Measurements from ENCODE around the gene DPP7.

Gene DPP7

DNA sequence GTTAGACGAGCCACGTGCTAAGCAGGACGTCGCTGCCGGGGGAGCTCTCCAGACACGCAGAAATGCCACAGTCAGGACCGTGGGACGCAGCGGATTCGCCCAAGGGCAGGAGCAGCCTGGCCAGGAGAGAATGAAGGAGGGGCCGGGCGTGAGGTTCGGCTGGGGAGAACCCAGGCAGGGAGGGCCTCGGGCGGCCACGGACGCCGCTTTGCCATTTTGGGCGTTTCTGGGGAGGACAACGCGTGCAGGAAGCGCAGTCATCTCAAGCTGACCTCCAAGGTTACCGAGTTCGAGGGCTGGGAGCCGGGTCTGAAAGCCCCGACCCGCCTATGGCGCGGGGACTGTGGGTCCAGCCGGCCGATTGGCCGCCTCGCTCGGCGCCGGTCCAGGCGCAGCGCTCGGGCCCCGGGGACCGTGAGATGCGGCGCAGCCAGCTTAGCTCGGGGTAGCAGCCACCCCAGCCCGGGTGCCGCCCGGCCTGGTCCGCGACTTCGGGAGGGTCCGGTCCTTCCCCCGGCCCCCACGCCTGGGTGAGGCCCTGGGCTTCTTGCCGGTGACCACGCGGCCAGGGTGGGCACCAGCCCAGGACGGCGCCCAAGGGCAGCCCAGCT, 28.5 kb downstream of the DPP7 start:
- peak; percentile 30 for DNase-seq

DNA sequence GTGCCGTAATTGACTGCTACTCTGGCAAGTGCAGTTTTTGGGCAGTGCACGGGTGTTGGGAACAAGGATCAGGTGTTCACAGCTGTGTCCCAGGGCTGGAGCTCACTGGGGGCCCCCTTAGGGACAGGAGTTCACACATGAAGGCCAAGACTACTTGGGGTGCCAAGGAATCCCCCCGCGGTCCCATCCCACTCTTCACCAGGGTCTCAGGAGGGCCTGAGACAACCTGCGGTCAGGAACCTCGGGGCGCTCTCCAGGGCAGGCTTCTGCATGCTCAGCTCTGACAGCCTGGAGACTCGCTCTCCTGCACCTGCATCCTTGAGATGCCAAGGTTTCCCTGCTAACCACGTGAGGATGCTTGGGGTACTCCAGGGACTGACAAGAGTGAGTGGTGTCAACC, 30.0 kb downstream of the DPP7 start:
- no peak for DNase-seq

DNA sequence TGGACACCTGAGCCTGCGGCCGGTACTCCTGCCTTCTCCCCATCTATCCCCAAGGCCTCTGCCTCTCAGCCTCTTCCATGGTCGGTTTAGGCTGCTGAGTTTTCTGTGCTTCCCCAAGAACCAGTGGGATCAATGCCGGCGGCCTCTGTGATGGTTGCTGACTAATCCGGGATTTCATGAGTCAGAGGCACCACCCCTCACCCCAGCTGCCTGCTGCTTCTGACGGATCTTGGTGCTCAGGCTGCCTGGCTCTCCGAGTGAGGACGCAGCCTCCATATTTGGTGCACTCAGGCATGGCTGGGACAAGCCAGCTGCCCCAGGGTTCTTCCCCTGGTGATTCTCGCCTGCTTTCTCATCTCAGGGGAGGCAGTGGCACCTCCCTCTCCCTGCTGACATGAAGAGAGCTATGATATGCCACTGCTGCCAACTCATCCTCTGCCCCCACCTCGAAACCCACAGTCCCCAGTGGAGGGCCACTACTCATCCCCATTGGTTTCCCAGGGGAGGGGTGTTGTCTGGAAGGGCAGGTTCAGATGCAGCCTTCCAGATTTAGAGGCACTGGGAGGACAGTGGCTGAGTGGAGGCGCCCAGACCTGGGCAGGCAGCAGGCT, 31.0 kb downstream of the DPP7 start:
- peak; percentile 50 for DNase-seq

DNA sequence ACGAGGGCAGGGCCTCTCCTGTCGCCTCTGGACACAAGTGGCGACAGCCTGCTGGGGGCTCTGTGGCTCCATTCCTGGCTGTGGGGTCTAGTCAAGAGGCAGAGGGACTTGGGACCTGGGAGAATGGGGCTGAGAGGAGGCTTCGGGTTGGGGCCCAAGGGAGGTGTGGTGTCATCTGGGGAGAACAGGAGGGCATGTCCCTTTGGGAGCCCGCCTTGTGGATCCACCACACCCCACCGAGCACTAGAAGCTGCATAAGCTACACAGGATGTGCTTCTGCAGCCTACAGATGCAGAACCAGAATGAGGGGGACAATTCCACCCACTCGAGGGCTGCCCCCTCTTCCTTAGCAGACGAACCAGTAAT, 31.6 kb downstream of the DPP7 start:
- DNase-seq = no peak

DNA sequence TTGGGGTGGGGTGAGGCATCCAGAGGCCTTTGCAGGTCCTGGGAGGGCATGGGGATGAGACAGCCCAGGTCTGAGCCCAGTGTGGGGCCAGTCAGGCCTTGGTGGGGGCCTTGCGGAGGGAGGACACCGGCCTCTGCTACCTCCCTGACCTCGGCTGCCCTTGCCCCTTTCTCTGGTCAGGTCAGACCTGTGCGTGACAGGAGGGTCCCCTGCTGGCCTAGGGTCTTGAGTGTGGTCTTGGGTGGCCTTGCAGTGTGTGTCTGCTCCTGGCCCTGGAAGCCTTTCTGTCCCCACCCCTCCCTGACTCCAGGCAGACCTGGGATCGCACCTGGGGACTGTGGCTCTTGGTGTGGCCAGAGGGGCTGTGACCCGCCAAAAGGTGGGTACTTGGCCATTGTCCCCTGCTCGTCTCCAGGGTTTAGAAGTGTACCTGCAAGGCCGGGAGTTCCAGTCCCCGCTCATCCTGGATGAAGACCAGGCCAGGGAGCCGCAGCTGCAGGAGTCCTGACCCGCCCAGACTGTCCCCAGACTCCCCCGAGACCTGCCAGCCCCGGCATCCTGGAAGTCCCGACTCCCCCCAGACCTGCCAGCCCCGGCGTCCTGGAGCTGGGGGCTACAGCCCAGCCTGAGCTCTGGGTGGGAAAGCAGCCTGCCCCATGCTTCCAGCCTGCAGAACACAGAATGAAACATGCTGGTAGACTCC, 32.2 kb downstream of the DPP7 start:
- DNase-seq = no peak

DNA sequence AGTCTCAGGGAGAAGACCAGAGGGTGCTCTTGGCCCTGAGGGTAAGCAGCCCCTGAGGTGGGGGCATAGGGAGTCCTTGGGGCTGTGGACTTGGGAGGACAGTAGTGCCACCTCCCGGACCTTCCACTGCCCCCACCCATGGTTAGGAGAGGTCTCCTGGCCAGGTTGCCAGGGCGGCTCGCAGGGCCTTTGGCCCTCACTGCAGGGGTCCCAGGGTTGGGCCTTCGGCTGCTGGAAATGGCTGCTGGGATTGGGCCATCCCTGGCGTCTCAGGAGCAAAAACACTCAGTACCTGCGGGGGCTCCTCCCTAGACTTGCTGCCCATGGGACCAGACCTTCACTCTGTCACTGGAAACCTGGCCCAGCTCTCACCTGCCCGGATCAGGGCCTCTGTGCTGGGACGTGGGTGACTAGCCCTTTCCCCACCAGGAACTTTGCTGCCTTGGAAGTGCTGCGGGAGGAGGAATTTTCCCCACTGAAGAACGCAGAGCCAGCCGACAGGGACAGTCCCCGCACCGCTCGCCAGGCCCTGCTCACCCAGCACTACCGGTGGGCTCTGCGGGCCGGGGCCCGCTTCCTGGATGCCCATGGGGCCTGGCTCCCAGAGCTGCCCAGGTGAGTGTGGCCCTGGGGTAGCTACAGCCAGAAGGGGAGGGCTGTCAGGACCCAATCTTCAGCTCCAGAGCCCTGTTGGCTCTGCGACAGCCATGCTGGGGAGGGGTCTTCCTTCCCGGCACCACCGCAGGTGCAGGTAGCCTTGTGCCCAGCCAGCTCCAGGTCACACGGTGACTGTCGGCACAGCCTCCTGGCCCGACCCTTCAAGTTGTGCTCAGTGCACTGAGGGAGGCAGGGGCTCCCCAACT, 34.0 kb downstream of the DPP7 start:
- DNase-seq = no peak

DNA sequence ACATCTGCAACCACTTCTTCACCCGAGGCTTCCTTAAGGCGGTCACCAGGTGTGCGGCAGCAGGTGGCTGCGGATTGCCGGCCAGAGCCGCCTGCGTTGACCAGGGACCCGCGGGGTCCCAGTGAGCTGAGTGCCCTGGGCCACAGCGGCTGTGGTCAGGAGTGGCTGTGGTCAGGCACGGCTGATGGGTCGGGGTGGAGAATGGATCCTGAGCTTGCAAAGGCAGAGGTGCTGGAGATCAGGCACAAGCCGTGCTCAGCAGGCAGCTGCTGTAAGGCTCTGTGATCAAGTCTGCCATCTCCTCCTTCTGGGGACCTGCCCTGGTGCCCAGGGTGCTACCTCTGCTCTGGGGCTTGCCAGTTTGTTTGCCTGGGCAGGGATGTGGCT, 35.1 kb downstream of the DPP7 start:
- DNase-seq = no peak

DNA sequence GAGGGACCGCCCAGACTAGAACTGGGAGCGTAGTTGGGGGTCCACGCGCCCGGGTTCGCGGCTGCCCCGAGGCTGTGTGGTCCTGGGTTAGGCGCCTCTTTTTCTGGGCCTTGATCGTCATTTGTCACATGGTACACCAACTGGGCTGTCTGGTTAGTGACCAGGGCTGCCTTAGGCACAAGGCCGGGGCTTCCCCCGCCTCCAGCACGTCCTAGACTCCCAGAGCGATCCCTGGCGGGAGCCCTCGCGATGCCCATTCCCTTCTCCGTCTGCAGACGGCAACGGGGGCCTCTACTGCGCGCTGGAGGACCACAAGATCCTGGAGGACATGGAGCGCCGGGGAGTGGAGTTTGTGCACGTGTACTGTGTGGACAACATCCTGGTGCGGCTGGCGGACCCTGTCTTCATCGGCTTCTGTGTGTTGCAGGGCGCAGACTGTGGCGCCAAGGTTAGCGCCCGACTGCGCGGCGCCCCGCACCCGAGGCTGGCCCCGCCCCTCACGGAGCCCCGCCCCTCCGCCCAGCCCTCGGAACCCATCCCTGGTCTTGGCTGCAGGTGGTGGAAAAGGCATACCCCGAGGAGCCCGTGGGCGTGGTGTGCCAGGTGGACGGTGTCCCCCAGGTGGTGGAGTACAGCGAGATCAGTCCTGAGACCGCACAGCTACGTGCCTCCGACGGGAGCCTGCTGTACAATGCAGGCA, 35.7 kb downstream of the DPP7 start:
- DNase-seq = no peak

DNA sequence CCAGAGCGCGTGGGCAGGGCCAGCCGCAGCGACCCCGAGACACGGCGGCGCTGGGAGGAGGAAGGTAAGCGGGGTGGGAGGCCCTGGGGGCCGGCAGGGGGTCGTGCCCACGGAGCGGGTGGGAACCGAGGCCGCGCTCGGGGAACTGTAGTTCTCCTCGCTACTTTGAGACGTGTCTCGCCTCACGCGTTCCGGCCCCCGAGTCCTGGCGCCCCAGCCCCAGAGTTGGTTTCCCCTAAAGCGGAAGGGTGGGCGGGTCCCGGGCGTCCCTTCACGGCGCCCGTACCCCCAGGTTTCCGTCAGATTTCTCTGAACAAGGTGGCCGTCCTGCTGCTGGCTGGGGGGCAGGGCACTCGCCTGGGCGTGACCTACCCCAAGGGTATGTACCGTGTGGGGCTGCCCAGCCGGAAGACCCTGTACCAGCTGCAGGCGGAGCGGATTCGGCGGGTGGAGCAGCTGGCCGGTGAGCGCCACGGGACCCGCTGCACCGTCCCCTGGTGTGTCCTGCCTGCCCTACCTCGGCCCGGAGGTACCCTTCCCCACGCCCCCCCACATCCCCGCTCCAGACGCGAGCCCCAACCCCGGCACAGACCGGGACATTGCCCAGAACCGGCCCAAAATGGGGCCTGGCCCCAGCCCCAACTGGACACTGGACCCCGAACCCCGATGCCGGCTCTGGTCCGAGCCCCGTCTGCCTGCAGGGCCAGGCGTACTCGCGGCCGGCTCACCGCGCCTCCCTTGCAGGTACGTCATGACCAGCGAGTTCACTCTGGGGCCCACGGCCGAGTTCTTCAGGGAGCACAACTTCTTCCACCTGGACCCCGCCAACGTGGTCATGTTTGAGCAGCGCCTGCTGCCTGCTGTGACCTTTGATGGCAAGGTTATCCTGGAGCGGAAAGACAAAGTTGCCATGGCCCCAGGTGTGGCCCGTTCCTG, 36.5 kb downstream of the DPP7 start:
- no peak for DNase-seq

DNA sequence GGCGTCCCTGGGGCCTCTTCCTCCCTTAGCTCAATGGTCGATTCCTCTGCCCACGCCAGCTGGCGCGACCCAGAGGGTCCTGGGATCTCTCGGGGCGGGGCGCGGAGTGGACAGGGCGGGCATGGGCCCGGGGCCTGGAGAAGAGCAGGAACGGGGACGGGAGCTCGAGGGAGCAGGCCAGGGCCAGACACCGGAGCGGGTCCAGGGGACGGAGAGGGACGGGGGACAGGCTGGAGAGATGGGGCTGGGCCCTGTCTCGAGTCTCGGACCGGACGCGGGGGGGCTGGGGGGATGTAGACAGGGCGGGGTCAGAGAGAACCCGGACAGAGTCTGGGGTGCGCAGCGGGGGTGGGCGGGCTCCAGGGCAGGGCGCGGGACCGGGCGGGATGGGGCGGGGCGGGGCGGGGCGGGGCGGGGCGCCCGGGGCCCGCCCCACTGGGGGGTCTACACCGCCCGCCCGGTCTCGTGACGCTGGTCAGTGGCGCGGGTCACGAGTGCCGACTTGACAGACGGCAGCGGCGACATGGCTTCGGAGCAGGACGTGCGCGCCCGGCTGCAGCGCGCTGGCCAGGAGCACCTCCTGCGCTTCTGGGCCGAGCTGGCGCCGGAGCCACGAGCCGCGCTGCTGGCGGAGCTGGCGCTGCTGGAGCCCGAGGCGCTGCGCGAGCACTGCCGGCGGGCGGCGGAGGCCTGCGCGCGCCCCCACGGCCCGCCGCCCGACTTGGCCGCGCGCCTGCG, 37.4 kb downstream of the DPP7 start, which contains the start of gene UAP1L1:
Gene UAP1L1 (plus strand): TSS at position 508 of the 738 bp plus-strand sequence. CDS start 16 bp downstream, at position 524.
- peak; percentile 19 for DNase-seq

DNA sequence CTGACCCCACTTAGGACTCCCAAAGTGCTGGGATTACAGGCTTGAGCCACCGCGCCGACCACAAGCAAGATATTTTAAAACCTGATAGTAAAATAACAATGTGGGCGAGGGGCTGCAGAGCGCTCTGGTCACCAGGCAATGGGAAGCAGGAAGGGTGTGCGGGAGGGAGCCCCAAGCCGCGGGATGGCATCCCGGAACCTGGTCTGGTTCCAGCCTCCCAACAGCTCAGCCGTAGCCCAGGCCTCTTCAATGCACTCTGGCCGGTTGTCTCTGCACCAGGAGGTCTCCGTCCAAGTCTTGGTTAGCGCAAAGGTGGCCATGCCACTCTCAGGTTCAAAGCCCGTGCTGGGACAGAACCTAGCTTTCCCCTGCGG, 37.9 kb downstream of the DPP7 start:
- DNase-seq = no peak

DNA sequence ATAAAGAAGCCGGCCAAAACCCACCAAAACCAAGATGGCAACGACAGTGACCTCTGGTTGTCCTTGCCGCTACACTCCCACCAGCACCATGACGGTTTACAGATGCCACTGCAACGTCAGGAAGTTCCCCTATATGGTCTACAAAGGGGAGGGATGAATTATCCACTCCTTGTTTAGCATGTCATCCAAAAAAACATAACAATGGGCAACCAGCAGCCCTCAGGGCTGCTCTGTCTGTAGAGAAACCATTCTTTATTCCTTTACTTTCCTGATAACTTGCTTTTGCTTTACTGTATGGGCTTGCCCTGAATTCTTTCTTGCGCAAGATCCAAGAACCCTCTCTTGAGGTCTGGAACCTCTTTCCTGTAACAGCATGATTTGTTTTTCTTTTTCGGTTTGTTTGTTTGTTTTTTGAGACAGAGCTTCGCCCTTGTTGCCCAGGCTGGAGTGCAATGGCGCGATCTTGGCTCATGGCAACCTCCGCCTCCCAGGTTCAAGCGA, 39.2 kb downstream of the DPP7 start:
- DNase-seq = no peak

DNA sequence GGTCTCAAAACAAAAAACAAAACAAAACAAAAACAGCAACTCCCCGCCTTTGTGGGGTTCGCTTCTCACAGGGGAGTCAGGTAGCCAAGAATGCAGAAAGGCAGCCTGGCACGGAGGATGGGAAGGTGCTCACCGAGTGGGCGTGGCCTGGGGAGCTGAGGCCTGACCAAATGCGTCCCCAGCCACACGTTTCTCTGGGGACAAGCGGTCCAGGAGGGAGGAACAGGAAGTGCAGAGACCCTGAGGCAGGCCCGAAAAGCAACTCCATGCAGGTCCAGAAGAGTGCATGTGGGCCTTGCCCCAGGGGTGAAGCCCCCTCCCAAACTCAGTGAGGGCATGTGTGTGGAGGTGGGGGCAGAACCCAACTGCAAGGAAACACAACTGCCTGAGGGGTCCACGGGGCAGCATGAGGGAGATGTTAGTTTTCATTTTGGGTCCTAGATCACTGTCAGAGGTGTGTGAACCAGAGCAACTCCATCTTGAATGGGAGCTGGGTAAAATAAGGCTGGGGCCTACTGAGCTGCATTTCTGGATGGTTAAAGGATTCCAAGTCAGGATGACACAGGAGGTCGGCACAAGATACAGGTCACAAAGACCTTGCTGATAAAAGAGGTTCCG, 39.8 kb downstream of the DPP7 start:
- no peak for DNase-seq

DNA sequence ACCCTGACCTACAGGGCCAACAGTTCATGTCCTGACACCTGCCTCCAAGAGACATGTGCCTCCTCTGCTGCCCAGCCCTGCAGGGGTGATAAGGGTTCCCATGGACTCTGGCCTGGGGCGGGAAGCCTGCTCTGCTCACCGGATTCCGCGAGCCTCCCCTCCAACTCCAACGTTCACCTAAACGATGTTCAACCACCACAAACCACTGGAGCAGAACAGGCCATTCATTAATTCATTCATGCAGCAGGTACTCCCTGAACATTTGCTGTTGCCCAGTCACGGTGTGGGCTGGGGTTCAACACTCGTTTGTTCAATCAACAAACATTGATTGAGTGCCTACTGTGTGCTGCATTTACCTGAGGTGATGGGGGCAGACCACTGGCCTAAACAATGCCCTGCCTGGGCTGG, 40.5 kb downstream of the DPP7 start:
- no peak for DNase-seq

DNA sequence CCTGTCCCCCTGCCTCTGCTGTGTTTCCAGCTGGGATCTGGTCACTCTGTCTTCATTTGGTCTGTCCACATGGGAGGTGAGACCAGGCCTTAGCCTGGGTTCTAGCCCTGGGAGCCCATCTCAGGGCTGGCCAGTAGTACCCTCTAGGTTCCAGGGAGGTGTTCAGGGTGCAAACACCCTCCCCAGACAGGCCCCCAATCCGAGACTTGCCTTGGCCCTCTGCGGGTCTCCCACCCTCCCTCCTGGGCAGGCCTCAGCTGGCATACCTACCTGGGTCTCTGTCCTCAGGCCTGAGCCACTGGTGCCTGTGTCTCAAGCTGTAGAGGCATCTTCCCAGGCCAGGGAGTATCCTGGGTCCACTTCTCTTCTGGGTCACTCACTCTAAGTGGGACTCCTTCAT, 43.3 kb downstream of the DPP7 start:
- DNase-seq = no peak

DNA sequence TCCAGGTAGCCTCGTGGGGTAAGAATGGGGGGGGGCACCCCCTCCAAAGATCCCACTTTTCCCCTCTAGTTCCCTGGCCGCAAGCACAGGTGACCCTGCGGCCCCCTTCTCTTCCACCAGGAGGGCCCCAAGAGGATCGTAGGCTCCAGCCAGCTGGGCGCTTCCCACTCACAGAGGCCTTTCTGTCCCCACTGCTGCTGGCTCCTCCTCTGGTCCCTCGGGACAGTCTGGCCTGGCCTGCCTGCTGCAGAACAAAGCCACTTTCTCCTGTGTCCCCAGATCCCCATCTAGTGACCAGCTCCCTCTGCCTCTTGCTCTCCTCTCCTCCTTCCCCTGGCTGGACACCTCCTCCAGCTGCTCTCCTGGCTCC, 43.6 kb downstream of the DPP7 start:
- DNase-seq = peak; percentile 78

DNA sequence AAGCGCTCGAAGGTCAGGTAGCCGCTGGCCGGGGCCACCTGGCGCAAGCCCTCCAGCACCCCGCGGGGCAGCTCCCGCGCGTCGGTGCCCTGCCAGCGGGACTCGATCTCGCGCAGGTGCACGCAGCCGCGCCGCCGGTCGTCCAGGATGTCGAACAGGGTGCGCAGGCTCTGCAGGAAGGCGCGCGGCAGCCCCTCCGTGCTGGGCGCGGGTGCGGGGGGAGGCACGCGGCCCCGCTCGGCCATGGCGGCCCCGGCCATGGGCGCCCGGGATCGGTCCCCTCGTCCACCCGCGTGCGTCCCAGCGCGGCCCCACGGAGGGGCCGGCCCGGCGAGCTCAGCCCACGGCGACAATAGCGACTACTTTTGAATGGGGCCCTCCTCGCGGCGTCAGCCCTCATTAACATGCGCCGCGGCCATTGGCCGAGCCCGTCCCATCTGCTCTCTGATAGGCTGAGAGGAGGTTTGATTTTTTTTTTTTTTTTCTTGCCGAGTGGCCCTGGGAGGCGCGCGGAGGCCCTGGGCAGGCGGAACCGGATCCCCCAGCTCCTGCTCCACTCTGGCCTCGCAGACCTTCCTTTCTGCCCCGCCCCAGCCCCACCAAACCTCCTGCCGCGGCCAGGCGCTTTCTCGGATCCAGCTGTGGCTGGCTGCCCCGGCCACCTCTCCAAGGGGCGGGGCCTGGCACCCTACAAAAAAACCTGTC, 44.2 kb downstream of the DPP7 start, which contains the start of gene SAPCD2:
Gene SAPCD2 (minus strand): TSS at position 357 of the 705 bp plus-strand sequence. CDS start 97 bp downstream, at position 260.
- DNase-seq = peak; percentile 95

DNA sequence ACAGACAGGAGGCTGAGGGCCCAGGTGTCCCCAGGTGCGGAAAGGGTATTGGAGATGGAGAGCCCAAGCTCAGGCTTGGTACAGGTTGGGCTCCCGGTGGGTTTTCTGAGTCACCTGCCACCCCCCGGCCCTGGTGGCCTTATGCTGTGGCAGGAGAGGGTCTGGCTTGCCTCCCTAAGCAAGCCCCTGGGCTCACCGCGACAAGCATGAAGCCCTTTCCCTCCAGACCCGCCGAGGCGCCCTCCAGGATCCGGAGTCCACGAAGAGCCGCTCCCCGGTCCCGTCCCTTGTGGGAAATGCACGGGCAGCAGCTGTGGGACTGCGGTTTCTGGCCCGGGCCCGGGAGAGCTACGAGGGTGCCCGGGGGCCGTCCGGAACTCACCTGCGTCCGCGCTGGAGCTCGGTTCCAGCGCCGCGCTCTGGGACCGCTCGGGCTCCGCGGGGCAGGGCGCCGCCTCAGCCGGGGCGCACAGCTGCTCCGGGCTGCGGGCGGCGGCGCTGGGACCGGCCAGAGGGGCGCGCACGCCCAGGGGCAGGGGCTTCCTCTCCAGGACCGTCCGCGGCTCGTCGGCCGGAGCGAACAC, 44.9 kb downstream of the DPP7 start:
- DNase-seq = no peak

All from NCI-H2171 treated with DMSO at 0.1 percent for 48 hours (cell line).